CD4-positive, CD25-positive, alpha-beta regulatory T cell (primary cell): Measurements from ENCODE around the gene MFSD12. TPM values are rescaled to one million over a fixed set of nuclear protein-coding genes. Genes with fewer than 3 reads are reported as not detected.
A peak's percentile ranks its signal among the peaks of the same experiment; 100 is the strongest.
"Not testable (repeated sequence)": the region's sequence is repeated elsewhere in the genome, so short reads cannot be mapped to it uniquely, and the experiment has no call there.

Experiments used
- ATAC-seq, 2 donors: fragments of 150-1000 bp; cut with Tn5 transposase; one replicate each; pipeline ENCODE4 v1.10.0; 2021; ENCODE audit warnings: low read depth in 2 of 2, moderate number of reproducible peaks in 2 of 2, moderate library complexity in 1 of 2
- DNase-seq, 3 donors: peaks; one replicate each; pipeline versions ENCODE4 v3.0.0 to v3.0.0-alpha.2; 2012 to 2022; ENCODE audit warnings: mixed read lengths in 1 of 3
- H3K27ac ChIP-seq: one replicate; pipeline ENCODE4 v1.7.0; 2013; ENCODE audit warnings: mild to moderate bottlenecking, low read length; ENCODE audit not compliant: insufficient read depth, poor library complexity, severe bottlenecking
- H3K27me3 ChIP-seq: one replicate; pipeline ENCODE4 v1.7.0; 2013; ENCODE audit warnings: low read length; ENCODE audit not compliant: control insufficient read depth, insufficient read depth
- H3K36me3 ChIP-seq: one replicate; pipeline ENCODE4 v1.7.0; 2013; ENCODE audit warnings: mild to moderate bottlenecking, low read length, moderate library complexity; ENCODE audit not compliant: control insufficient read depth, insufficient read depth
- H3K4me1 ChIP-seq: 2 replicates; pipeline ENCODE4 v1.7.0; 2013; ENCODE audit warnings: mild to moderate bottlenecking, low read length; ENCODE audit not compliant: insufficient read depth, control insufficient read depth, poor library complexity, severe bottlenecking
- H3K4me3 ChIP-seq: one replicate; pipeline ENCODE4 v1.7.0; 2013; ENCODE audit warnings: low read depth, mild to moderate bottlenecking, low read length, moderate library complexity
- H3K9me3 ChIP-seq, 2 experiments: 1 replicate in 1 of 2; 2 replicates in 1 of 2; pipeline ENCODE4 v1.7.0; 2013; ENCODE audit warnings: low read length in 2 of 2, mild to moderate bottlenecking in 1 of 2, moderate library complexity in 1 of 2; ENCODE audit not compliant: control insufficient read depth in 2 of 2
- H3K27ac Mint-ChIP-seq, 3 donors: one replicate each; pipeline ENCODE4 v1.8.0; 2020 to 2022; ENCODE audit warnings: mild to moderate bottlenecking in 3 of 3, mixed read lengths in 3 of 3, moderate library complexity in 2 of 3
- H3K27me3 Mint-ChIP-seq: one replicate; pipeline ENCODE4 v1.8.0; 2022; ENCODE audit warnings: mild to moderate bottlenecking, mixed read lengths
- H3K36me3 Mint-ChIP-seq: one replicate; pipeline ENCODE4 v1.8.0; 2020; ENCODE audit warnings: mixed read lengths
- H3K4me1 Mint-ChIP-seq, 4 donors: one replicate each; pipeline ENCODE4 v1.8.0; 2020 to 2022; ENCODE audit warnings: mixed read lengths in 4 of 4, mild to moderate bottlenecking in 1 of 4
- H3K4me3 Mint-ChIP-seq, 4 donors: one replicate each; pipeline ENCODE4 v1.8.0; 2020 to 2022; ENCODE audit warnings: mild to moderate bottlenecking in 4 of 4, mixed read lengths in 4 of 4, moderate library complexity in 3 of 4
- H3K9me3 Mint-ChIP-seq, 7 donors: one replicate each; pipeline ENCODE4 v1.8.0; 2020 to 2022; ENCODE audit warnings: mixed read lengths in 7 of 7, mild to moderate bottlenecking in 3 of 7, moderate library complexity in 2 of 7
- polyA plus RNA-seq, 4 donors: library from polyadenylated mRNA; unstranded; fragments of 300-500 nt; fragmentation: Illumina TruSeq; gene quantifications; one replicate each; pipeline ENCODE4 v1.2.3, GENCODE V29; 2021
- total RNA-seq: library from RNA; stranded (reverse); gene quantifications from one replicate; pipeline ENCODE4 v1.2.3, GENCODE V29; 2022

Gene MFSD12
- total and polyA plus RNA-seq, 5 donors from 2014 or later: 28.5 to 63.8 (median 36.2) TPM

DNA sequence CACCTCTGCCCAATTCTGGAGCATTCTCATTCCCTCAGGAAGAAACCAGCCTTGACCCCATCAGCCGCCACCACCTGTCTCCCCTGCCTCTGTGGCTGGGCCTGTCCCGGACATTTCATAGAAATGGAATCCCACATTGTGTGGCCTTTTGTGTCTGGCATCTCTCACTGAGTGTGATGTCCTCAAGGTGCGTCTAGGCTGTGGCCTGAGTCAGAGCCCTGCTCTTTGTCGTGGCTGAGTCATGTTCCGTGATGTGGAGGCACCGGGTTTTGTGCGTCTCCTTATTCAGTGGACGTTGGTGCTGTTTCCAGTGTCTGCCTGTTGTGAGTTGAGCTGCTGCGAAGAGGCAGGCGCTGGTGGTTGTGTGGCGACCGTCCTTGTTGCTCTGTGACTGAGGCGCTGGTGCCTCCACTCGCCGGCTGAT is 47.8 kb downstream of the MFSD12 start:
- no peaks in the 10 kb centered on the region for H3K27me3 Mint-ChIP-seq
- H3K27me3 ChIP-seq: no peaks in the 10 kb centered on the region
- H3K4me1 ChIP-seq: peaks cover 34% of the 10 kb centered on the region
- no peak overlapping the region for H3K27ac ChIP-seq
- no peak overlapping the region for H3K4me3 ChIP-seq
- H3K9me3 ChIP-seq: no peaks in the 10 kb centered on the region
- H3K4me1 Mint-ChIP-seq: peaks cover 5 to 72% (median 34%) of the 10 kb centered on the region in 4 donors
- H3K9me3 Mint-ChIP-seq: peaks cover 0 to 1% (median 0%) of the 10 kb centered on the region in 7 donors
- no peak for DNase-seq
- peaks cover 7% of the 10 kb centered on the region for H3K36me3 ChIP-seq
- H3K4me3 Mint-ChIP-seq: peak overlapping the region; percentile 40 to 94 (median 80)
- H3K36me3 Mint-ChIP-seq: no peaks in the 10 kb centered on the region
- no peak for ATAC-seq
- peak overlapping the region in 2 of 3 donors; percentile 65 to 82 for H3K27ac Mint-ChIP-seq

DNA sequence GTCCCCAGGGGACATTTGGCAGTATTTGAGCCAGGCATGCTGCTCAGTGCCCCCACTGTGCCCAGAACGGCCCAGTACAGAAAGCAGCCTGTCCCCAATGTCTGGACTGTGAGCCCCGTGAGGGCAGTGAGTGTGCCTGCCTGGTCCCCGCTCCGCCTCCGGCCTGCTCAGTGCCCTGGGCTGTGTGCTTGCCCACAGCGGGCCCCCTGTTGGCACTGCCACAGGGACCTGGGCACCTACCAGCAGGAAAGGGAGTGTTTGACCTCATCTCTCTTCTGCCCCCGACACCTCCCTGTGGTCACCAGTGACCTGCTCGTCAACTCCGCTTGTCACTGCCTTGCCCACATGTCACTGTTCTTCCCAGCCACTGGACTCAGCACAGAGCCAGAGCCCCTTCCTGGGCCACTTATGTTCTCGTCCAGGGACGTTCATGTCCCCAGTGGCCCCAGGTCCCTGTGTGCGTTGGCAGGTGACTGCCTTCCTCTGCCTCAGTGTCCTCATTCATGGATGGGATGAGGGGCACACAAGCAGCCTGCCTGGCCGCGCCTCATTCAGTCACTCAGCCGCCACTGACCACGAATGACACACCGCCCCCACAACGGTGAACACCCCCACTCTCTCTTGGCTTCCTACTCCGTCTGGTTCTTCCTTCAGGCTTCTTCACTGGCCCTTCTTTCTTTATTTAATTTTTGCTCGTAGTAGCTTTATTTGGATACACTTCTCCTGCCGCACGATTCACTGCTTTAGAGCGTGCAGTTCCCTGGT is 48.4 kb downstream of the MFSD12 start:
- Histone ChIP-seq H3K4me1 (peaks cover 29% of the 10 kb centered on the region), H3K36me3 (peaks cover 7% of the 10 kb centered on the region), H3K27ac (no peak overlapping the region), H3K4me3 (no peak overlapping the region), H3K27me3 (no peaks in the 10 kb centered on the region), H3K9me3 (no peaks in the 10 kb centered on the region)
- Mint-ChIP-seq H3K36me3 (no peaks in the 10 kb centered on the region), H3K4me1 (peaks cover 5 to 71% (median 30%) of the 10 kb centered on the region in 4 donors), H3K27me3 (no peaks in the 10 kb centered on the region), H3K9me3 (peaks cover 0 to 1% (median 0%) of the 10 kb centered on the region in 7 donors), H3K4me3 (peak overlapping the region; percentile 78 to 94 (median 90)), H3K27ac (peak overlapping the region in 2 of 3 donors; percentile 65 to 82)
- ATAC-seq (no peak), DNase-seq (no peak)

DNA sequence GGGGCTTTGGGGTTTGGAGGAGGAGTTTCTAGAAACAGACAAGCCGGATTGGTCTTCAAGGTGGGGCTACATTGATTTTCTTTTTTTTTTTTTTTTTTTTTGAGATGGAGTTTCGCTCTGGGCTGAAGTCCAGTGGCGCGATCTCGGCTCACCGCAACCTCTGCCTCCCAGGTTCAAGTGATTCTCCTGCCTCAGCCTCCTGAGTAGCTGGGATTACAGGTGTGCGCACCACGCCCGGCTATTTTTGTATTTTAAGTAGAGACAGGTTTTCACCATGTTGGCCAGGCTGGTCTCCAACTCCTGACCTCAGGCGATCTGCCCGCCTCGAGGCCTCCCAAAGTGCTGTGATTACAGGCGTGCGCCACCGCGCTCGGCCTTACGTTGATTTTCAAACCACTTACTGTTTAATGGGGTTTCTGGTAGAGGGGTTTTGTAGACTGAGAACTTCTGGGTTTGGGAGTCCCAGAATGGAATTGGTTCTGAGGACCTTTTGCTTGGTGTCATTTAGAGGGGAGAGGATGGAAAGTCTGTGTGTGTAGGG is 49.2 kb downstream of the MFSD12 start:
- H3K27me3 ChIP-seq, ATAC-seq, H3K9me3 Mint-ChIP-seq, H3K4me3 ChIP-seq, H3K36me3 Mint-ChIP-seq, H3K27me3 Mint-ChIP-seq, H3K27ac ChIP-seq, DNase-seq, H3K9me3 ChIP-seq, H3K36me3 ChIP-seq: not testable (repeated sequence)
- peaks cover 5 to 66% (median 30%) of the 10 kb centered on the region in 4 donors for H3K4me1 Mint-ChIP-seq
- peak overlapping the region; percentile 78 to 94 (median 90) for H3K4me3 Mint-ChIP-seq
- peak overlapping the region in 2 of 3 donors; percentile 42 to 74 for H3K27ac Mint-ChIP-seq
- H3K4me1 ChIP-seq: peaks cover 29% of the 10 kb centered on the region

DNA sequence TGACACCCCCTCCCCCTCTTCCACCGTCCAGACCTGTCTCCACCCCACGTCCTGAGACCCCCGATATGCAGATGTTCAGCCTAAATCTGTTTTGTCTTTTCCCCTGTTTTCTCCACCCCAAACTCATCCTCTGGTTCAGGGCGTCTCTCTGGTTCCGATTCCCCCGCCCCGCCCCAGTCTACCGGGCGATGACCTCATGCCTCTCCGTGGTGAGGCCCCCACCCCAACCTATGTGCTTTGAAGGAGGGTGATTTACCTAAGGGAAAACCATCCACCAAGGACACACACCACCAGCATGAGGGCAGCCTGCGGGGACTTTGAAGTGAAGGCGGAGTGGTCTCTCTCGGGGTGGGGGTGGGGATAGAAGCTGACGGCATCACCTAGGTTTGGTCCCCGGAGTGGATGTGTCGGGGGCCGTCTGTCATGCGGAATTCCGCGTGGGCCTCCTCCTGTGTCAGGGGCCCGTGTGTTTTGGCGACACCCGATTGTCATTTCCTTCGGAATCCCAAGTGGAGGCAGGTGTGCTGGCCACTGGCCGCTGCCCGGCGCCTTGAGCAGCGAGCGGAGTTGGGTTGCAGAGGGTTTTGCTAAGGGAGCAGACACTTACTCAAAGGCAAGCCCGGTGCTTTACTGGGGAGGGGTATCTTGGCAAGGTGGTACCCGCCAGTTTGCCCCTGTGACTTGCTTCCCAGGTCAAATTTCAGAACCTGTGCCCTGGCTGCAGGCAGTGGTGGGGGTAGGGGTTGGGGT is 49.8 kb downstream of the MFSD12 start:
- Mint-ChIP-seq H3K36me3 (no peaks in the 10 kb centered on the region), H3K9me3 (peaks cover 0 to 1% (median 0%) of the 10 kb centered on the region in 7 donors), H3K4me1 (peaks cover 5 to 64% (median 30%) of the 10 kb centered on the region in 4 donors), H3K27ac (peak overlapping the region; percentile 71 to 91 (median 89)), H3K4me3 (peak overlapping the region; percentile 86 to 92 (median 88)), H3K27me3 (no peaks in the 10 kb centered on the region)
- Histone ChIP-seq H3K4me1 (peaks cover 29% of the 10 kb centered on the region), H3K27me3 (no peaks in the 10 kb centered on the region), H3K27ac (peak overlapping the region; percentile 74), H3K4me3 (peak overlapping the region; percentile 62), H3K9me3 (no peaks in the 10 kb centered on the region), H3K36me3 (peaks cover 7% of the 10 kb centered on the region)
- DNase-seq (peak in 2 of 3 donors; percentile 23 to 31), ATAC-seq (no peak)

DNA sequence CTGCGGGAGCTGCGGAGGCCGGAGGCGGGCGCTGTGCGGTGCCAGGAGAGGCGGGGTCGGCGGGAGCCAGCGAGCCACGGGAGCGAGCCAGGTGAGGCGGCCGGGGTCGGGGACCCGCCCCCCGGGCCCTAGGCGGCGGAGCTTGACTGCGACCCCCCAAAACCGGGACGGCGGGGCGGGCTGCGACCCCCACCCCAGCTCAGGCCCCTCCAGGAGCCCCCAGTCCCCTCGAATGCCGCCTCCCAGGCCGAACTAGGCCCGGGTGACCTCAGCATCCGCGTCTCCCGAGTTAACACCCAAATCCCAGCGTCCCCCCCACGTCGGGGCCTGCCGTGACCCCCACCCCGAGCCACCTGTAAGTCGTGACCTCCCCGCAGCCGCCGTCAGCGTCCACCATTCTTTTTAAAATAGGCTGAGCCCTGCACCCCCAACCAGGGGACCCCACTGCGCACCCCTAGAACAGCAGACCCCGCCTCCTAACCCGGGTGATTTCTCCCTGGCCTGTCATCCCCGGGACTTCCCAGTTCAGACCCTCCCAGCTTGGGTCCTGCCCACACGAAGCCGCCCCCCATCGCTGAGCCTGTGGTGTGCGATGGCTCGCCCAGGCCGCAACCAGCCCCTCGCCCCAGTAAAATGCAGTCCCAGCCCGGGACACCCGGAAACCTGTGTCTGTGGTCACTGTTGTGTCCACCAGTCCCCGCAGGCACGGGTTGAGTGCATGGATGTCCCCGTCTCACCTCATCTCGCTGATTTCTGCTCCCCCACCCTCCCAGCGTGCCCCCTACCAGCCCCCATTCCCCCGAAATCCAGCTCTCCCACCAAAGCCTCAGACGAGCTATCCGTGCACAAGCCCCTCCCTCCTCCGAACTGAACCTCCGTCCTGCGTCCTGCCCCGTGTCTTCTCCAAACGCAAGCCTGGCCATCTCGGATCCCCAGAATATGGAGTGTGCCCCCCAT is 50.7 kb downstream of the MFSD12 start:
- no peaks in the 10 kb centered on the region for H3K9me3 ChIP-seq

DNA sequence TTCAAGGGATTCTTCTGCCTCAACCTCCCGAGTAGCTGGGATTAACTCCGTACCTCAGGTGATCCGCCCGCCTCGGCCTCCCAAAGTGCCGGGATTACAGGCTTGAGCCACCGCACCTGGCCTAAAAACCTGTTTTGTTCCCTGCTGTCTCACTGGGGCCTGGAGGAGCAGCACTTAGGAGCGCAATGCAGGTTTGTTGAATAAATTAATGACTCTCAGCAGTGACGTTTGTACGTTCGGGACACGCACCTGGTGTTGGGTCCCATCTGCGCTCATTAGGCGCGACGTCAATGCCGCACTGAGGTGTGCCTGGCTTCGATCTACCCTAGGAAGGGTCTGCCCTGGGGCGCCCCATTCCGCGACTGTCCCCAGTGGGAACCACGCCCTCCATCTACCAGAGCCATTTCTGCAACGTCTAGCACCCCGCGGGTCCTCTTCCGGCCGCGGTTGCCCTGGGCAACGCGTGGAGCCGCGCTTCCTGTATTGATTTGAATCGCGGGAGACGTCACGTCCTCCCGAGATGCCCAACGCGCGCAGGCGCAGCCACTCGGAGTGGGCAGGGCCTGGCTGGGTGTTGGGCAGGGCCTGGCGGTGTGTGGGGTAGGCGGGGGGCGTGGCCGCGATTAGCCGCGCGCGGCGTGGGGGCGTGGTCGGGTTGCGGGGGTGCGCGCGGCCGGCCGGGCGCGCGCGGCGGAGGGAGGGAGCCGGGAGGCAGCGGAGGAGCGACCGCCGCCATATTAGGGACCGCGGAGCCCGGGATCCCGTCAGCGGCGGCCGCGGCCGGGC is 51.6 kb downstream of the MFSD12 start, which contains the start of gene FZR1:
Gene FZR1, plus strand, starts transcription at position 714 of the 786 bp plus-strand sequence. CDS start 16,679 bp downstream, outside the sequence.
- Mint-ChIP-seq H3K27ac (peak within 1 kb of the TSS; percentile 97 to 99 (median 98)), H3K4me1 (peaks cover 9 to 56% (median 32%) of the 10 kb centered on the region in 4 donors), H3K27me3 (peaks cover under 1% of the 10 kb centered on the region), H3K4me3 (peak within 1 kb of the TSS; percentile 91 to 97 (median 92)), H3K36me3 (no peaks in the 10 kb centered on the region), H3K9me3 (peaks cover 0 to 1% (median 0%) of the 10 kb centered on the region in 7 donors)
- ATAC-seq (peak; percentile 91 to 92), DNase-seq (peak; percentile 99 to 100 (median 100))
- Histone ChIP-seq H3K27me3 (no peaks in the 10 kb centered on the region), H3K9me3 (no peaks in the 10 kb centered on the region), H3K4me3 (peak within 1 kb of the TSS; percentile 80), H3K36me3 (peaks cover 7% of the 10 kb centered on the region), H3K4me1 (peaks cover 33% of the 10 kb centered on the region), H3K27ac (peak within 1 kb of the TSS; percentile 93)

More for the DNA sequence above, 50.7 kb downstream of the MFSD12 start:
- H3K4me1 ChIP-seq: peaks cover 29% of the 10 kb centered on the region
- Mint-ChIP-seq H3K27me3 (no peaks in the 10 kb centered on the region), H3K4me3 (peak overlapping the region; percentile 87 to 92 (median 90)), H3K4me1 (peaks cover 5 to 58% (median 30%) of the 10 kb centered on the region in 4 donors), H3K27ac (peak overlapping the region; percentile 74 to 91 (median 89)), H3K9me3 (peaks cover 0 to 1% (median 0%) of the 10 kb centered on the region in 7 donors), H3K36me3 (no peaks in the 10 kb centered on the region)
- peak overlapping the region; percentile 62 for H3K4me3 ChIP-seq
- ATAC-seq: no peak
- H3K27me3 ChIP-seq: no peaks in the 10 kb centered on the region
- peaks cover 7% of the 10 kb centered on the region for H3K36me3 ChIP-seq
- H3K27ac ChIP-seq: peak overlapping the region; percentile 74
- peak; percentile 16 to 38 (median 33) for DNase-seq
